Panc1 (cell line): Measurements from ENCODE around the gene SLC25A34. TPM values are rescaled to one million over a fixed set of nuclear protein-coding genes. Genes with fewer than 3 reads are reported as not detected.

Experiments
- ATAC-seq: fragments of 200-7000 bp; cut with Tn5 transposase; 2 replicates; pipeline ENCODE4 v1.9.1; 2020; ENCODE audit warnings: mild to moderate bottlenecking, moderate library complexity
- BruUV-seq: library from RNA; stranded (reverse); fragments of 400-500 nt; replicated peaks from 2 replicates; lab custom pipeline; 2021; lab: Mats Ljungman, UMichigan
- CTCF ChIA-PET: fragments of 300-600 bp; sonication (Branson Sonifier 250); formaldehyde crosslinking; loops from one replicate; lab custom pipeline; 2022; ENCODE audit warnings: antibody characterized with exemption; lab: Charles Lee
- POLR2A ChIA-PET: fragments of 300-600 bp; sonication (Branson Sonifier 250); formaldehyde crosslinking; loops from one replicate; lab custom pipeline; 2022; ENCODE audit warnings: antibody characterized with exemption; lab: Charles Lee
- DNase-seq: peaks from one replicate; pipeline ENCODE4 v3.0.0-alpha.2; 2010; ENCODE audit warnings: low read depth, low spot score
- H3K27ac ChIP-seq: 2 replicates; pipeline ENCODE4 v1.5.1; 2011; ENCODE audit warnings: mild to moderate bottlenecking, low read length, inconsistent platforms
- H3K27me3 ChIP-seq: fragments of 200-500 bp; sonication (Bioruptor generic); 2 replicates; pipeline ENCODE4 v1.6.0; 2014; ENCODE audit warnings: low read length, inconsistent platforms; ENCODE audit not compliant: control insufficient read depth, insufficient read depth
- H3K36me3 ChIP-seq: fragments of 200-500 bp; sonication (Bioruptor generic); 2 replicates; pipeline ENCODE4 v1.5.1; 2014; ENCODE audit warnings: inconsistent platforms, mild to moderate bottlenecking, low read length, moderate library complexity; ENCODE audit not compliant: control insufficient read depth, insufficient read depth
- H3K4me1 ChIP-seq: 2 replicates; pipeline ENCODE4 v1.5.1; 2011; ENCODE audit warnings: inconsistent platforms, mild to moderate bottlenecking, low read length, moderate library complexity; ENCODE audit not compliant: control insufficient read depth, insufficient read depth
- H3K4me3 ChIP-seq, 2 experiments: 2 replicates each; pipeline ENCODE4 v1.5.1; 2011 to 2012; ENCODE audit warnings: low read depth in 2 of 2, low read length in 2 of 2, mild to moderate bottlenecking in 2 of 2, inconsistent platforms in 1 of 2, moderate library complexity in 1 of 2
- H3K9me3 ChIP-seq: fragments of 200-500 bp; sonication (Bioruptor generic); 2 replicates; pipeline ENCODE4 v1.5.1; 2014; ENCODE audit warnings: low read depth, mild to moderate bottlenecking, inconsistent platforms, low read length, moderate library complexity; ENCODE audit not compliant: control insufficient read depth, insufficient read depth
- CTCF ChIP-seq: fragments of 450-650 bp; IDR thresholded peaks from 2 replicates; pipeline ENCODE4 v1.5.1; 2017; ENCODE audit warnings: mild to moderate bottlenecking
- POLR2AphosphoS5 ChIP-seq: IDR thresholded peaks from 2 replicates; pipeline ENCODE4 v1.6.1; 2012; ENCODE audit warnings: mild to moderate bottlenecking, low read depth, low read length, moderate library complexity
- REST ChIP-seq, 2 experiments: IDR thresholded peaks; 2 replicates each; pipeline ENCODE4 v1.6.1; 2011 to 2012; ENCODE audit warnings: low read depth in 2 of 2, control low read depth in 1 of 2, low read length in 1 of 2, mild to moderate bottlenecking in 1 of 2, moderate library complexity in 1 of 2; ENCODE audit not compliant: insufficient read depth in 1 of 2
- SIN3A ChIP-seq: IDR thresholded peaks from 2 replicates; pipeline ENCODE4 v1.6.1; 2012; ENCODE audit warnings: low read depth, mild to moderate bottlenecking, low read length, moderate library complexity, borderline replicate concordance; ENCODE audit not compliant: insufficient read depth
- TCF7L2 ChIP-seq: IDR thresholded peaks from 2 replicates; pipeline ENCODE4 v1.6.1; 2011; ENCODE audit warnings: mild to moderate bottlenecking, low read depth, low read length, inconsistent platforms
- in situ Hi-C: cut with HindIII; loops from 2 replicates; pipeline ENCODE4 v1.10.0; 2016; ENCODE audit warnings: low sequenced_read_pairs, low pct_unique_long_range_greater_than_20kb
- intact Hi-C: fragments of 100-400 bp; cut with micrococcal nuclease; formaldehyde crosslinking; loops from one replicate; pipeline ENCODE4 v1.10.0; 2022; ENCODE audit not compliant: unreplicated experiment
- total RNA-seq: library from RNA; stranded (reverse); gene quantifications from one replicate; pipeline ENCODE4 v1.2.1, GENCODE V29; 2021; ENCODE audit not compliant: unreplicated experiment

SLC25A34 gene
- total RNA-seq, 1 experiment from 2014 or later, result 0.64 TPM

GRCh38 chr1:15757575-15758342 lies 21.7 kb downstream of the SLC25A34 start:
- ChIA-PET POLR2A (no interaction called here), CTCF (interaction anchor here (0.5 kb wide), 1 partner anchor 14 kb away, joined by 4 read pairs; no protein-coding TSS in a partner anchor)
- no TSS peak for BruUV-seq
- no peaks in the 10 kb centered on the region for H3K36me3 ChIP-seq
- no peak overlapping the region; a peak in 1 of 4 replicates for H3K4me3 ChIP-seq
- in situ Hi-C loops, result no loop called here
- H3K27me3 ChIP-seq, result no peaks in the 10 kb centered on the region
- H3K9me3 ChIP-seq, result no peaks in the 10 kb centered on the region
- intact Hi-C loops, result no loop called here
- DNase-seq (no peak), ATAC-seq (peak; percentile 50)
- no peak for TF ChIP-seq REST (IDR thresholded peaks at IDR 0.05; ENCODE audit: insufficient read depth in 1 of 2, low read depth in 2 of 2, low read length in 1 of 2)
- TF ChIP-seq SIN3A, result no peak
- TF ChIP-seq POLR2AphosphoS5, result no peak
- no peak for TF ChIP-seq TCF7L2
- TF ChIP-seq CTCF, result no peak
- H3K4me1 ChIP-seq, result peaks cover 33% of the 10 kb centered on the region
- peak overlapping the region; percentile 66 for H3K27ac ChIP-seq

GRCh38 chr1:15758343-15758931 lies 22.4 kb downstream of the SLC25A34 start, which contains the start of gene FBLIM1:
TSS of gene FBLIM1 (plus strand) at chr1:15758795. CDS start at chr1:15764984, 6,189 bp downstream.
- no TSS peak for BruUV-seq
- POLR2A ChIA-PET, result no interaction called here
- ATAC-seq, result no peak
- Histone ChIP-seq H3K4me1 (peaks cover 33% of the 10 kb centered on the region), H3K4me3 (peak within 1 kb of the TSS in 1 of 2 experiments; percentile 35; a peak in 1 of 4 replicates), H3K27me3 (no peaks in the 10 kb centered on the region), H3K27ac (peak within 1 kb of the TSS; percentile 66; the same call in 1 of the 2 replicates), H3K9me3 (no peaks in the 10 kb centered on the region), H3K36me3 (no peaks in the 10 kb centered on the region)
- no peak for DNase-seq
- CTCF ChIA-PET, result no interaction called here
- in situ Hi-C loops, result no loop called here
- TF ChIP-seq POLR2AphosphoS5, result no peak
- TF ChIP-seq SIN3A, result no peak
- no peak for TF ChIP-seq CTCF
- TF ChIP-seq TCF7L2, result no peak
- intact Hi-C loops, result no loop called here
